Tongue (tissue), 2 donors: Measurements from ENCODE around the gene GULP1. TPM values are rescaled to one million over a fixed set of nuclear protein-coding genes. Genes with fewer than 3 reads are reported as not detected.
"Not testable (repeated sequence)": the region's sequence is repeated elsewhere in the genome, so short reads cannot be mapped to it uniquely, and the experiment has no call there.

Experiments
- DNase-seq: peaks from one replicate; pipeline ENCODE4 v3.0.0-alpha.2; 2015
- total RNA-seq: library from RNA; depleted of rRNA; stranded (reverse); fragments of >200 nt; gene quantifications from one replicate; pipeline ENCODE4 v1.2.3, GENCODE V29; 2014

GULP1 gene
- total RNA-seq, 1 donor from 2014 or later, result 62.0 TPM

- no peak for DNase-seq
Observed at GRCh38 chr2:188604579-188604978, 312.9 kb downstream of the GULP1 start.

- DNase-seq, result not testable (repeated sequence)
Observed at GRCh38 chr2:188605609-188606584, 314.2 kb downstream of the GULP1 start.

GRCh38 chr2:188606596-188606995, 314.9 kb downstream of the GULP1 start:
- DNase-seq, result not testable (repeated sequence)

GRCh38 chr2:188607501-188607900, 315.8 kb downstream of the GULP1 start:
- no peak for DNase-seq

- DNase-seq, result no peak
Observed at GRCh38 chr2:188609321-188610049, 317.8 kb downstream of the GULP1 start.

- no peak for DNase-seq
Observed at GRCh38 chr2:188610050-188610444, 318.4 kb downstream of the GULP1 start.

- DNase-seq, result no peak
Observed at GRCh38 chr2:188610827-188611226, 319.2 kb downstream of the GULP1 start.

- DNase-seq, result no peak
Observed at GRCh38 chr2:188619146-188619545, 327.5 kb downstream of the GULP1 start.

- DNase-seq, result no peak
Observed at GRCh38 chr2:188620916-188621315, 329.2 kb downstream of the GULP1 start.

GRCh38 chr2:188622601-188623260, 331.1 kb downstream of the GULP1 start:
- DNase-seq, result peak; percentile 12

- peak; percentile 87 for DNase-seq
Observed at GRCh38 chr2:188623995-188624643, 332.4 kb downstream of the GULP1 start.

GRCh38 chr2:188627471-188627870, 335.8 kb downstream of the GULP1 start:
- no peak for DNase-seq

- peak; percentile 36 for DNase-seq
Observed at GRCh38 chr2:188628989-188629752, 337.5 kb downstream of the GULP1 start.

- DNase-seq, result peak; percentile 50
Observed at GRCh38 chr2:188629753-188630527, 338.3 kb downstream of the GULP1 start.

- no peak for DNase-seq
Observed at GRCh38 chr2:188631037-188631809, 339.5 kb downstream of the GULP1 start.

- DNase-seq, result no peak
Observed at GRCh38 chr2:188634656-188635055, 343.0 kb downstream of the GULP1 start.
